Esophagus squamous epithelium (tissue), 5 donors: ENCODE data around the gene BCS1L. TPM values are rescaled to one million over a fixed set of nuclear protein-coding genes. Genes with fewer than 3 reads are reported as not detected.

Experiments
- DNase-seq: peaks from one replicate; lab custom pipeline; 2025; lab: John Stamatoyannopoulos, UW
- H3K27ac ChIP-seq, 4 donors: fragments of 200-600 bp; sonication (generic); one replicate each; pipeline ENCODE4 v1.5.1; 2016 to 2019; ENCODE audit warnings: mild to moderate bottlenecking in 1 of 4
- H3K27me3 ChIP-seq, 4 donors: fragments of 200-600 bp; sonication (generic); 1 replicate in 3 of 4; 2 replicates in 1 of 4; pipeline versions ENCODE4 v1.5.1 to v1.6.0; 2017 to 2021; ENCODE audit warnings: antibody characterized with exemption in 1 of 4
- H3K36me3 ChIP-seq, 3 donors: fragments of 200-600 bp; sonication (generic); one replicate each; pipeline ENCODE4 v1.5.1; 2016 to 2019
- H3K4me1 ChIP-seq, 3 donors: fragments of 200-600 bp; sonication (generic); one replicate each; pipeline ENCODE4 v1.5.1; 2017 to 2019
- H3K4me3 ChIP-seq, 4 donors: fragments of 200-600 bp; sonication (generic); 1 replicate in 3 of 4; 2 replicates in 1 of 4; pipeline ENCODE4 v1.5.1; 2016 to 2019; ENCODE audit warnings: mild to moderate bottlenecking in 2 of 4, moderate library complexity in 1 of 4
- H3K9me3 ChIP-seq, 3 donors: fragments of 200-600 bp; sonication (generic); one replicate each; pipeline ENCODE4 v1.5.1; 2016 to 2019
- POLR2A ChIP-seq, 4 donors: fragments of 450-650 bp; IDR thresholded peaks; one replicate each; pipeline ENCODE4 v1.6.1; 2017; ENCODE audit warnings: antibody characterized with exemption in 4 of 4, mild to moderate bottlenecking in 4 of 4, moderate library complexity in 3 of 4
- WGBS, 2 donors: methylation state at CpG; one replicate each; pipeline ENCODE4 v1.1.5; 2018; 5-methylcytosine and 5-hydroxymethylcytosine counted together
- intact Hi-C: fragments of 100-400 bp; cut with DNase I; formaldehyde crosslinking; loops from one replicate; pipeline ENCODE4 v1.15.0; 2022
- total RNA-seq, 4 donors: library from RNA; depleted of rRNA; stranded (reverse); fragments of >200 nt; gene quantifications; one replicate each; pipeline ENCODE4 v1.1.0, GENCODE V29; 2016
- TF ChIP-seq, protein P1 (sequence below), 6 experiments: fragments of 450-650 bp in 4 of 6; fragments of 200-600 bp in 2 of 6; sonication (generic) in 2 of 6; IDR thresholded peaks; one replicate each; pipeline ENCODE4 v1.5.1; 2016 to 2019; ENCODE audit warnings: antibody characterized with exemption in 6 of 6, mild to moderate bottlenecking in 4 of 6, moderate library complexity in 4 of 6
- donor health status: DM: yes; HTN: yes; CAD: no.

Gene BCS1L
- total RNA-seq, 4 donors from 2014 or later, result 29.9 to 34.0 (median 30.6) TPM

DNA sequence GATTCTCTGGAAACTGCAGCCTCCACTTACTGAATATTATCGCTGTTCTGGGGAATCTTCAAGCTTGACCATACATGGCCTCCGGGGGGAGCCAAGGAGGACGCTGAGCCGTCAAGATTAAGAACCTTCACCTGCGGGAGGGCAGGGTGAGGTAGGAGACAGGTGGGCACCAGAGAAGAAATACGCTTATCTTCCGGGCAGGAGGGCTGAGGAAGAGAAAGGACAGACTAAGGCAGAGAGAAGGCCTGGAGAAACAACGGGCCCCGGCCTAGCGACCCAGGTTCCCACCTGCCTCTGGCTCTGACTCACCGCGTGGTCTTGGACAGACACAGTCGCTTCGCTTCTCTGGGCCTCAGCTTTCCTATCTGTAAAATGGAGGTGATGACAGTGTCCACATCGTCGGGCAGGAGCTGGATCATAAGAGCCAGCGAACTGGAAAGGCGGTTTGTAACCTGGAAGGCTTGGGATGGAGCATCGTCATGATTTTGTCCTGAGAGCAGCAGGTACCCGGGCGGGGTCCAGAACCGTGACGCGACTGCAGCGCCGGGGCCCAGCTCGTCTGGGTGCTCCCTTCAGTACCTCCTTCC, 719 bp upstream of the BCS1L start:
- H3K4me3 ChIP-seq, result peak overlapping the region; percentile 68 to 93 (median 88)
- H3K27me3 ChIP-seq, result no peaks in the 10 kb centered on the region
- TF ChIP-seq POLR2A (IDR thresholded peaks at IDR 0.05), result no peak
- TF ChIP-seq, protein P1, sequence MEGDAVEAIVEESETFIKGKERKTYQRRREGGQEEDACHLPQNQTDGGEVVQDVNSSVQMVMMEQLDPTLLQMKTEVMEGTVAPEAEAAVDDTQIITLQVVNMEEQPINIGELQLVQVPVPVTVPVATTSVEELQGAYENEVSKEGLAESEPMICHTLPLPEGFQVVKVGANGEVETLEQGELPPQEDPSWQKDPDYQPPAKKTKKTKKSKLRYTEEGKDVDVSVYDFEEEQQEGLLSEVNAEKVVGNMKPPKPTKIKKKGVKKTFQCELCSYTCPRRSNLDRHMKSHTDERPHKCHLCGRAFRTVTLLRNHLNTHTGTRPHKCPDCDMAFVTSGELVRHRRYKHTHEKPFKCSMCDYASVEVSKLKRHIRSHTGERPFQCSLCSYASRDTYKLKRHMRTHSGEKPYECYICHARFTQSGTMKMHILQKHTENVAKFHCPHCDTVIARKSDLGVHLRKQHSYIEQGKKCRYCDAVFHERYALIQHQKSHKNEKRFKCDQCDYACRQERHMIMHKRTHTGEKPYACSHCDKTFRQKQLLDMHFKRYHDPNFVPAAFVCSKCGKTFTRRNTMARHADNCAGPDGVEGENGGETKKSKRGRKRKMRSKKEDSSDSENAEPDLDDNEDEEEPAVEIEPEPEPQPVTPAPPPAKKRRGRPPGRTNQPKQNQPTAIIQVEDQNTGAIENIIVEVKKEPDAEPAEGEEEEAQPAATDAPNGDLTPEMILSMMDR (IDR thresholded peaks at IDR 0.05), result peak in 3 of 6 experiments; percentile 15 to 35 (median 27)
- no peaks in the 10 kb centered on the region for H3K9me3 ChIP-seq
- peak overlapping the region; percentile 68 to 89 (median 85) for H3K27ac ChIP-seq
- WGBS, 2 donors, result 1% methylated on average over 18 to 26 of the region's 27 CpGs
- H3K4me1 ChIP-seq, result peaks cover 10 to 29% (median 17%) of the 10 kb centered on the region in 3 donors
- intact Hi-C loops, result loop anchor here (10.0 kb wide), 1 partner anchor 254 kb away; no protein-coding TSS in a partner anchor
- peaks cover 2 to 66% (median 22%) of the 10 kb centered on the region in 3 donors for H3K36me3 ChIP-seq
- no peak for DNase-seq

- no peaks in the 10 kb centered on the region for H3K9me3 ChIP-seq
- H3K27me3 ChIP-seq, result no peaks in the 10 kb centered on the region
- peak overlapping the region; percentile 68 to 89 (median 85) for H3K27ac ChIP-seq
- no peak for DNase-seq
- peak overlapping the region; percentile 68 to 93 (median 88) for H3K4me3 ChIP-seq
- H3K36me3 ChIP-seq, result peaks cover 14 to 66% (median 27%) of the 10 kb centered on the region in 3 donors
- intact Hi-C loops, result loop anchor here (10.0 kb wide), 1 partner anchor 255 kb away; no protein-coding TSS in a partner anchor
- H3K4me1 ChIP-seq, result peaks cover 10 to 29% (median 17%) of the 10 kb centered on the region in 3 donors
- TF ChIP-seq POLR2A (IDR thresholded peaks at IDR 0.05), result no peak
- TF ChIP-seq, protein P1 (IDR thresholded peaks at IDR 0.05), result no peak
- 10 to 12% methylated on average over 8 of the region's 8 CpGs for WGBS, 2 donors
Measured at GRCh38 chr2:218659988-218660358, 490 bp downstream of the BCS1L start.

- 73 to 88% methylated on average over 4 to 7 of the region's 7 CpGs for WGBS, 2 donors
- DNase-seq, result no peak
- H3K4me3 ChIP-seq, result no peak overlapping the region
- TF ChIP-seq, protein P1 (IDR thresholded peaks at IDR 0.05), result no peak
- no peak for TF ChIP-seq POLR2A (IDR thresholded peaks at IDR 0.05)
- H3K27me3 ChIP-seq, result no peaks in the 10 kb centered on the region
- intact Hi-C loops, result no loop called here
- peaks cover 19 to 65% (median 41%) of the 10 kb centered on the region in 3 donors for H3K36me3 ChIP-seq
- peaks cover 10 to 28% (median 17%) of the 10 kb centered on the region in 3 donors for H3K4me1 ChIP-seq
- H3K27ac ChIP-seq, result no peak overlapping the region
- H3K9me3 ChIP-seq, result no peaks in the 10 kb centered on the region
Measured at GRCh38 chr2:218662377-218662776, 2.9 kb downstream of the BCS1L start.

DNA sequence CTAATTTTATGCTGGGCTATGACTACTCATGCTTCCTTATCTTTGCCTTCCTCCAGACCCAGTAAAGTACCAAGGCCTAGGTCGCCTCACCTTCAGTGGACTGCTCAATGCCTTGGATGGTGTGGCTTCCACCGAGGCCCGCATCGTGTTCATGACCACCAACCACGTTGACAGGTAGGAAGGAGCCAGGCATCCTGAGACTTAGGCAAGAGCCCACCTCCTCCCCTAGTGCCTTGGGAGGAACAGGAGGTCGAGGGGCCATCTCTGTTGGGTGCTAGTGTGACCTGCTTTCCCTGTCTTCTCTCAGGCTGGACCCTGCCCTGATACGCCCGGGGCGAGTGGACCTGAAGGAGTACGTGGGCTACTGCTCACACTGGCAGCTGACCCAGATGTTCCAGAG, 3.3 kb downstream of the BCS1L start:
- intact Hi-C loops, result no loop called here
- DNase-seq, result no peak
- Histone ChIP-seq H3K27me3 (no peaks in the 10 kb centered on the region), H3K4me3 (no peak overlapping the region), H3K4me1 (peaks cover 10 to 24% (median 17%) of the 10 kb centered on the region in 3 donors), H3K9me3 (no peaks in the 10 kb centered on the region), H3K27ac (no peak overlapping the region), H3K36me3 (peaks cover 24 to 66% (median 46%) of the 10 kb centered on the region in 3 donors)
- no peak for TF ChIP-seq POLR2A (IDR thresholded peaks at IDR 0.05)
- TF ChIP-seq, protein P1 (IDR thresholded peaks at IDR 0.05), result no peak
- 87 to 100% methylated on average over 3 to 6 of the region's 10 CpGs for WGBS, 2 donors

DNA sequence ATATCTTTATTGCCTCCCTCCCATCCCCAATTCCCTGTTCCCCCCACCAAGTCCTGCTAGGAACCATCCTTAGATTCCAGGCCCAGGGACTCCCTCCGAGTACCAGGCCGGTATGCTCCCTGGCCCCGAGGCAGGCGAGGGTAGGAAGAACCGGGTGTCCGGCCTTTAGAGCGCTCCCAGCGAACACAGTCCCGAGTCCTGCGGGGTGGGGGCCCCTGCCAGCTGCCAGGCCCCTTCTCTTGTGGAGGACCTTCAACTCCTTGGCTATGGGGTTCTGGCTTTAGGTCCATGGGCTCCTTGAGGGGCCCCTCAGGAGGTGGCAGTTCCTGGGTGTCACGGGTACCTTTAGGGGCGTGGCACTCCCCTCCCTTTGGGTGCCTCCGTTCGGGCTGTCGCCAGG, 4.4 kb downstream of the BCS1L start:
- H3K27ac ChIP-seq, result no peak overlapping the region
- H3K4me3 ChIP-seq, result no peak overlapping the region
- H3K4me1 ChIP-seq, result peaks cover under 1 to 13% (median 9%) of the 10 kb centered on the region in 3 donors
- no peak for DNase-seq
- TF ChIP-seq POLR2A (IDR thresholded peaks at IDR 0.05), result no peak
- TF ChIP-seq, protein P1 (IDR thresholded peaks at IDR 0.05), result no peak
- no peaks in the 10 kb centered on the region for H3K9me3 ChIP-seq
- H3K36me3 ChIP-seq, result peaks cover 28 to 77% (median 47%) of the 10 kb centered on the region in 3 donors
- no peaks in the 10 kb centered on the region for H3K27me3 ChIP-seq
- intact Hi-C loops, result no loop called here
- WGBS, 2 donors, result 89% methylated on average over 10 of the region's 15 CpGs; no CpG with 5 or more reads in 1 of the 2 donors
